Gastroesophageal sphincter (tissue), 4 donors: ENCODE measurements around the gene FAM184A. TPM values are rescaled to one million over a fixed set of nuclear protein-coding genes. Genes with fewer than 3 reads are reported as not detected.

Experiments
- ATAC-seq: fragments of 150-250 bp; one replicate; pipeline ENCODE4 v1.9.1; 2016; ENCODE audit warnings: mild to moderate bottlenecking, moderate library complexity
- H3K27ac ChIP-seq, 4 donors: fragments of 200-600 bp; sonication (generic) in 3 of 4; 1 replicate in 3 of 4; 2 replicates in 1 of 4; pipeline ENCODE4 v1.5.1; 2016 to 2019
- H3K27me3 ChIP-seq: fragments of 200-600 bp; sonication (generic); one replicate; pipeline ENCODE4 v1.5.1; 2019
- H3K36me3 ChIP-seq, 2 donors: fragments of 200-600 bp; sonication (generic); one replicate each; pipeline ENCODE4 v1.5.1; 2019; ENCODE audit warnings: control low read depth in 1 of 2
- H3K4me1 ChIP-seq, 3 donors: fragments of 200-600 bp; sonication (generic); 1 replicate in 2 of 3; 2 replicates in 1 of 3; pipeline ENCODE4 v1.5.1; 2016 to 2019; ENCODE audit warnings: control low read depth in 2 of 3
- H3K4me3 ChIP-seq, 2 donors: fragments of 200-600 bp; sonication (generic); one replicate each; pipeline ENCODE4 v1.5.1; 2019; ENCODE audit warnings: mild to moderate bottlenecking in 1 of 2, moderate library complexity in 1 of 2
- H3K9me3 ChIP-seq, 3 donors: fragments of 200-600 bp; sonication (generic); one replicate each; pipeline ENCODE4 v1.5.1; 2017 to 2019; ENCODE audit warnings: control low read depth in 2 of 3
- CTCF ChIP-seq, 4 experiments: fragments of 200-600 bp in 2 of 4; fragments of 450-650 bp in 2 of 4; sonication (generic) in 1 of 4; IDR thresholded peaks; one replicate each; pipeline ENCODE4 v1.5.1; 2017 to 2019; ENCODE audit warnings: antibody characterized with exemption in 4 of 4, mild to moderate bottlenecking in 2 of 4, moderate library complexity in 2 of 4
- EP300 ChIP-seq: sonication (generic); formaldehyde crosslinking; IDR thresholded peaks from one replicate; pipeline ENCODE4 v1.6.1; 2017; ENCODE audit warnings: antibody characterized with exemption, mild to moderate bottlenecking
- POLR2A ChIP-seq, 2 donors: fragments of 450-650 bp; IDR thresholded peaks; one replicate each; pipeline ENCODE4 v1.6.1; 2017; ENCODE audit warnings: antibody characterized with exemption in 2 of 2, mild to moderate bottlenecking in 2 of 2, moderate library complexity in 1 of 2
- POLR2AphosphoS5 ChIP-seq: sonication (generic); formaldehyde crosslinking; IDR thresholded peaks from one replicate; pipeline ENCODE4 v1.6.1; 2017; ENCODE audit warnings: antibody characterized with exemption
- WGBS, 2 donors: methylation state at CpG; one replicate each; pipeline ENCODE4 v1.1.5; 2018; ENCODE audit warnings: low coverage in 1 of 2; 5-methylcytosine and 5-hydroxymethylcytosine counted together
- total RNA-seq, 4 donors: library from RNA; depleted of rRNA; stranded (reverse); fragments of >200 nt; gene quantifications; one replicate each; pipeline ENCODE4 v1.1.0, GENCODE V29; 2016

Gene FAM184A
- total RNA-seq, 4 donors from 2014 or later, result 7.5 to 25.5 (median 10.3) TPM

GRCh38 chr6:119116712-119117281, 38.3 kb upstream of the FAM184A start:
- Histone ChIP-seq H3K9me3 (no peaks in the 10 kb centered on the region), H3K27ac (no peak overlapping the region), H3K36me3 (no peaks in the 10 kb centered on the region), H3K27me3 (no peaks in the 10 kb centered on the region), H3K4me3 (no peak overlapping the region), H3K4me1 (no peaks in the 10 kb centered on the region)
- ATAC-seq, result no peak
- WGBS, 2 donors, result 40 to 77% methylated on average over 1 to 3 of the region's 3 CpGs
- TF ChIP-seq POLR2AphosphoS5, result no peak
- TF ChIP-seq POLR2A (IDR thresholded peaks at IDR 0.05), result no peak
- no peak for TF ChIP-seq EP300
- TF ChIP-seq CTCF (IDR thresholded peaks at IDR 0.05), result no peak

- Histone ChIP-seq H3K4me3 (no peak overlapping the region), H3K4me1 (peaks cover 0 to 10% (median 0%) of the 10 kb centered on the region in 3 donors), H3K9me3 (no peaks in the 10 kb centered on the region), H3K36me3 (no peaks in the 10 kb centered on the region), H3K27ac (no peak overlapping the region), H3K27me3 (no peaks in the 10 kb centered on the region)
- 100% methylated on average over 1 of the region's 1 CpG for WGBS, 2 donors
- TF ChIP-seq EP300 (no peak), POLR2AphosphoS5 (no peak), POLR2A (IDR thresholded peaks at IDR 0.05) (no peak), CTCF (IDR thresholded peaks at IDR 0.05) (no peak)
- ATAC-seq, result no peak
Measured at GRCh38 chr6:119113961-119114360, 35.5 kb upstream of the FAM184A start.

- no peaks in the 10 kb centered on the region for H3K27me3 ChIP-seq
- TF ChIP-seq EP300, result no peak
- no peak for TF ChIP-seq POLR2AphosphoS5
- H3K9me3 ChIP-seq, result no peaks in the 10 kb centered on the region
- no peaks in the 10 kb centered on the region for H3K36me3 ChIP-seq
- peak; percentile 37 for ATAC-seq
- H3K4me3 ChIP-seq, result no peak overlapping the region
- H3K27ac ChIP-seq, result no peak overlapping the region
- 47 to 75% methylated on average over 2 to 4 of the region's 4 CpGs for WGBS, 2 donors
- H3K4me1 ChIP-seq, result peaks cover 0 to 10% (median 0%) of the 10 kb centered on the region in 3 donors
Measured at GRCh38 chr6:119112812-119113530, 34.5 kb upstream of the FAM184A start.

- Histone ChIP-seq H3K4me1 (peaks cover 0 to 10% (median 0%) of the 10 kb centered on the region in 3 donors), H3K9me3 (no peaks in the 10 kb centered on the region)
- WGBS, 2 donors, result 30 to 36% methylated on average over 8 of the region's 8 CpGs
Measured at GRCh38 chr6:119110601-119111548, 32.4 kb upstream of the FAM184A start.

More at GRCh38 chr6:119110601-119111548, 32.4 kb upstream of the FAM184A start:
- H3K27me3 ChIP-seq, result no peaks in the 10 kb centered on the region
- TF ChIP-seq POLR2AphosphoS5 (no peak), POLR2A (IDR thresholded peaks at IDR 0.05) (no peak), CTCF (IDR thresholded peaks at IDR 0.05) (peak; percentile 40 to 85 (median 76))
- H3K4me3 ChIP-seq, result no peak overlapping the region
- H3K27ac ChIP-seq, result no peak overlapping the region
- peak; percentile 68 for ATAC-seq
- H3K36me3 ChIP-seq, result no peaks in the 10 kb centered on the region
